Neuronal stem cell (in vitro differentiated cells): ENCODE data around the gene CUX1.

Experiments used
- DNase-seq: peaks from one replicate; pipeline ENCODE4 v3.0.0-alpha.2; 2013; ENCODE audit warnings: low spot score
- H2AFZ ChIP-seq: one replicate; pipeline ENCODE4 v1.6.1; 2013; ENCODE audit warnings: mild to moderate bottlenecking, low read length, inconsistent platforms
- H2AK5ac ChIP-seq: 2 replicates; pipeline ENCODE4 v1.6.1; 2013; ENCODE audit warnings: low read depth, mild to moderate bottlenecking, inconsistent platforms, low read length, moderate library complexity, mixed read lengths
- H2BK120ac ChIP-seq: 2 replicates; pipeline ENCODE4 v1.6.1; 2013; ENCODE audit warnings: low read depth, mild to moderate bottlenecking, inconsistent platforms, low read length, moderate library complexity, mixed read lengths
- H2BK12ac ChIP-seq: one replicate; pipeline ENCODE4 v1.6.1; 2013; ENCODE audit warnings: low read length, inconsistent platforms
- H2BK15ac ChIP-seq: 2 replicates; pipeline ENCODE4 v1.6.1; 2013; ENCODE audit warnings: mild to moderate bottlenecking, low read length, inconsistent platforms, mixed read lengths
- H2BK5ac ChIP-seq: one replicate; pipeline ENCODE4 v1.6.1; 2013; ENCODE audit warnings: inconsistent platforms, mild to moderate bottlenecking, low read length, moderate library complexity
- H3K14ac ChIP-seq: one replicate; pipeline ENCODE4 v1.6.1; 2013; ENCODE audit warnings: low read length, inconsistent platforms
- H3K18ac ChIP-seq: 2 replicates; pipeline ENCODE4 v1.6.1; 2013; ENCODE audit warnings: low read length, inconsistent platforms
- H3K23ac ChIP-seq: 2 replicates; pipeline ENCODE4 v1.6.1; 2013; ENCODE audit warnings: low read depth, mild to moderate bottlenecking, mixed read lengths, low read length, inconsistent platforms; ENCODE audit not compliant: poor library complexity
- H3K27ac ChIP-seq: replicated peaks from 3 replicates; pipeline ENCODE4 v1.5.1; 2013; ENCODE audit warnings: low read length, inconsistent platforms
- H3K27me3 ChIP-seq, 3 experiments: 2 replicates each; pipeline ENCODE4 v1.6.1; 2013; ENCODE audit warnings: low read length in 3 of 3, mild to moderate bottlenecking in 2 of 3, inconsistent platforms in 1 of 3, low read depth in 1 of 3, mixed read lengths in 1 of 3, moderate library complexity in 1 of 3; ENCODE audit not compliant: control insufficient read depth in 3 of 3, insufficient read depth in 3 of 3
- H3K36me3 ChIP-seq, 2 donors: replicated peaks in 1 of 2; 2 replicates each; pipeline ENCODE4 v1.6.1; 2013; ENCODE audit warnings: low read length in 2 of 2; ENCODE audit not compliant: control insufficient read depth in 2 of 2, insufficient read depth in 2 of 2
- H3K4ac ChIP-seq: 2 replicates; pipeline ENCODE4 v1.6.1; 2013; ENCODE audit warnings: inconsistent platforms, mild to moderate bottlenecking, low read length, moderate library complexity
- H3K4me1 ChIP-seq, 2 donors: 1 replicate in 1 of 2; 2 replicates in 1 of 2; pipeline ENCODE4 v1.6.1; 2013; ENCODE audit warnings: low read length in 2 of 2, low read depth in 1 of 2; ENCODE audit not compliant: control insufficient read depth in 2 of 2, insufficient read depth in 1 of 2
- H3K4me2 ChIP-seq: one replicate; pipeline ENCODE4 v1.6.1; 2013; ENCODE audit warnings: mild to moderate bottlenecking, low read length, inconsistent platforms; ENCODE audit not compliant: insufficient read depth, poor library complexity, severe bottlenecking
- H3K4me3 ChIP-seq, 2 donors: 2 replicates each; pipeline ENCODE4 v1.5.1; 2013; ENCODE audit warnings: low read length in 2 of 2, mild to moderate bottlenecking in 2 of 2, inconsistent platforms in 1 of 2, moderate library complexity in 1 of 2
- H3K79me1 ChIP-seq: one replicate; pipeline ENCODE4 v1.6.1; 2013; ENCODE audit warnings: low read depth, mild to moderate bottlenecking, inconsistent platforms, low read length, moderate library complexity
- H3K9ac ChIP-seq: one replicate; pipeline ENCODE4 v1.6.1; 2013; ENCODE audit warnings: mild to moderate bottlenecking, low read depth, low read length, inconsistent platforms; ENCODE audit not compliant: poor library complexity
- H3K9me3 ChIP-seq, 2 donors: replicated peaks in 1 of 2; 2 replicates each; pipeline versions ENCODE3 to v1.6.1; 2013; ENCODE audit warnings: low read length in 2 of 2, mild to moderate bottlenecking in 2 of 2, inconsistent platforms in 1 of 2, low read depth in 1 of 2, mixed read lengths in 1 of 2, moderate library complexity in 1 of 2; ENCODE audit not compliant: control insufficient read depth in 2 of 2, insufficient read depth in 1 of 2
- H4K8ac ChIP-seq: one replicate; pipeline ENCODE4 v1.6.1; 2013; ENCODE audit warnings: low read depth, mild to moderate bottlenecking, inconsistent platforms, low read length, moderate library complexity
- H4K91ac ChIP-seq: one replicate; pipeline ENCODE4 v1.6.1; 2013; ENCODE audit warnings: low read length, low read depth, mild to moderate bottlenecking, inconsistent platforms; ENCODE audit not compliant: poor library complexity
- WGBS, 2 donors: extraction: QIAGEN DNeasy Blood & Tissue Kit; methylation state at CpG; one replicate each; pipeline ENCODE4 v1.1.7; 2013; ENCODE audit warnings: missing lambda C conversion rate in 2 of 2, mixed read lengths in 1 of 2; ENCODE audit not compliant: insufficient read length in 2 of 2, insufficient replicate concordance in 1 of 2; ENCODE audit errors: extremely low coverage in 2 of 2; 5-methylcytosine and 5-hydroxymethylcytosine counted together

Gene CUX1

GRCh38 chr7:101924171-101924570 is 106.7 kb downstream of the CUX1 start:
- WGBS, 2 donors = no CpG with 5 or more reads among the region's 9 CpGs

GRCh38 chr7:101926265-101926664 is 108.8 kb downstream of the CUX1 start:
- Histone ChIP-seq H3K4ac (no peak overlapping the region), H2BK5ac (no peak overlapping the region), H3K27me3 (peaks cover 0 to 2% (median 0%) of the 10 kb centered on the region in 3 experiments), H3K14ac (no peak overlapping the region), H2BK15ac (no peak overlapping the region), H4K8ac (no peak overlapping the region), H3K23ac (no peak overlapping the region), H3K4me1 (peaks cover 0 to 11% of the 10 kb centered on the region in 2 donors), H2BK120ac (no peak overlapping the region), H2AK5ac (no peak overlapping the region), H3K9ac (no peak overlapping the region), H3K27ac (no peak overlapping the region), H3K4me3 (no peak overlapping the region), H3K9me3 (peaks cover 2 to 15% of the 10 kb centered on the region in 2 donors), H2AFZ (no peak overlapping the region), H3K18ac (no peak overlapping the region), H3K4me2 (no peak overlapping the region), H4K91ac (no peak overlapping the region), H3K79me1 (peaks cover 16% of the 10 kb centered on the region), H2BK12ac (no peak overlapping the region), H3K36me3 (peaks cover 4 to 7% of the 10 kb centered on the region in 2 donors)
- no peak for DNase-seq
- no CpG with 5 or more reads among the region's 3 CpGs for WGBS, 2 donors

More at GRCh38 chr7:101924171-101924570, 106.7 kb downstream of the CUX1 start:
- Histone ChIP-seq H3K36me3 (peaks cover 3 to 20% of the 10 kb centered on the region in 2 donors), H3K79me1 (peaks cover 18% of the 10 kb centered on the region), H2BK12ac (no peak overlapping the region), H3K14ac (no peak overlapping the region), H3K27me3 (peaks cover 0 to 2% (median 0%) of the 10 kb centered on the region in 3 experiments), H2AK5ac (no peak overlapping the region), H2BK15ac (no peak overlapping the region), H2BK120ac (no peak overlapping the region), H3K9ac (no peak overlapping the region), H4K91ac (no peak overlapping the region), H3K9me3 (peaks cover 0 to under 1% of the 10 kb centered on the region in 2 donors), H3K4me1 (peaks cover 0 to 11% of the 10 kb centered on the region in 2 donors), H3K23ac (no peak overlapping the region), H3K4me2 (no peak overlapping the region), H2BK5ac (no peak overlapping the region), H2AFZ (no peak overlapping the region), H3K27ac (no peak overlapping the region), H3K4me3 (no peak overlapping the region), H3K18ac (no peak overlapping the region), H4K8ac (no peak overlapping the region), H3K4ac (no peak overlapping the region)
- no peak for DNase-seq

- Histone ChIP-seq H2BK5ac (no peak overlapping the region), H3K9ac (no peak overlapping the region), H4K8ac (no peak overlapping the region), H3K4me3 (no peak overlapping the region), H3K4me2 (no peak overlapping the region), H4K91ac (no peak overlapping the region), H3K36me3 (peaks cover 4 to 5% of the 10 kb centered on the region in 2 donors), H3K14ac (no peak overlapping the region), H2AK5ac (no peak overlapping the region), H3K27me3 (peaks cover 0 to 2% (median 0%) of the 10 kb centered on the region in 3 experiments), H3K9me3 (peaks cover 2 to 15% of the 10 kb centered on the region in 2 donors), H3K27ac (no peak overlapping the region), H3K18ac (no peak overlapping the region), H2BK120ac (no peak overlapping the region), H3K4ac (no peak overlapping the region), H3K79me1 (peaks cover 16% of the 10 kb centered on the region), H2AFZ (no peak overlapping the region), H3K4me1 (peaks cover 0 to 11% of the 10 kb centered on the region in 2 donors), H2BK15ac (no peak overlapping the region), H2BK12ac (no peak overlapping the region), H3K23ac (no peak overlapping the region)
- no peak for DNase-seq
- no CpG with 5 or more reads among the region's 6 CpGs for WGBS, 2 donors
Measured at GRCh38 chr7:101927389-101927788, 110.0 kb downstream of the CUX1 start.

- WGBS, 2 donors = no CpG with 5 or more reads among the region's 16 CpGs
Measured at GRCh38 chr7:101927802-101928201, 110.4 kb downstream of the CUX1 start.

More at GRCh38 chr7:101927802-101928201, 110.4 kb downstream of the CUX1 start:
- Histone ChIP-seq H4K91ac (no peak overlapping the region), H3K27me3 (peaks cover 0 to 2% (median 0%) of the 10 kb centered on the region in 3 experiments), H3K9ac (no peak overlapping the region), H3K4me3 (no peak overlapping the region), H4K8ac (no peak overlapping the region), H2AK5ac (no peak overlapping the region), H3K79me1 (peaks cover 12% of the 10 kb centered on the region), H2AFZ (no peak overlapping the region), H3K27ac (no peak overlapping the region), H3K4ac (no peak overlapping the region), H2BK12ac (no peak overlapping the region), H3K14ac (no peak overlapping the region), H2BK120ac (no peak overlapping the region), H2BK5ac (no peak overlapping the region), H3K23ac (no peak overlapping the region), H3K4me2 (no peak overlapping the region), H3K4me1 (peaks cover 0 to 9% of the 10 kb centered on the region in 2 donors), H3K36me3 (peaks cover 4 to 5% of the 10 kb centered on the region in 2 donors), H3K9me3 (peaks cover 2 to 15% of the 10 kb centered on the region in 2 donors), H3K18ac (no peak overlapping the region), H2BK15ac (no peak overlapping the region)
- no peak for DNase-seq
